RPMI7951 (cell line): ENCODE data around the gene CPTP. TPM values are rescaled to one million over a fixed set of nuclear protein-coding genes. Genes with fewer than 3 reads are reported as not detected.

Experiments
- DNase-seq: peaks from one replicate; pipeline ENCODE4 v3.0.0-alpha.2; 2012; ENCODE audit warnings: low read depth
- total RNA-seq: library from RNA; depleted of rRNA; stranded (reverse); fragments of >200 nt; shearing (Covaris generic); gene quantifications from 2 replicates; pipeline ENCODE4 v1.2.3, GENCODE V29; 2014; rRNA removed

Gene CPTP
- 18.7 and 23.9 TPM in 2 replicates for total RNA-seq

GRCh38 chr1:1324524-1325287 is at the start of gene CPTP, which contains the start of gene INTS11:
TSS of gene CPTP (plus strand) at chr1:1324802. CDS start at chr1:1326911, 2,109 bp downstream.
TSS of gene INTS11 (minus strand) at chr1:1324660. CDS start at chr1:1324608, 52 bp downstream.
- DNase-seq = peak; percentile 86

- DNase-seq = no peak
Measured at GRCh38 chr1:1274931-1275431, 49.6 kb upstream of the CPTP start.

- DNase-seq = no peak
Measured at GRCh38 chr1:1275836-1276235, 48.8 kb upstream of the CPTP start.

- no peak for DNase-seq
Measured at GRCh38 chr1:1278620-1279019, 46.0 kb upstream of the CPTP start.

DNA sequence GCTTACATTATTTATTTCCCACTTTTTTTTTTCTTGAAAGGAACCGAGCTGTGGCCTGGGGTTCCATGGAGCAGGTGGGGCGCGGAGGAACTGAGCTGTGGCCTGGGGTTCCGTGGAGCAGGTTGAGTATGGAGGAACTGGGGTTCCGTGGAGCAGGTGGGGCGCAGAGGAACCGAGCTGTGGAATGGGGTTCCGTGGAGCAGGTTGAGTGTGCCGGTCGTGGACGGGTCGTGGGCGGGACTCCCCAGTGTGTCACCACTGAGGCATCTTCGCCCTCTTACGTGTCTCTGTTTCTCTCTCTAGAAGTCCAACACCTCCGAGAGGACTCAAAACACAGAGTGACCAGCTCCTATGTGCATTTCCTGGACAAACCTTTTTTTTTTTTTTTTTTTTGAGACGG is 45.6 kb upstream of the CPTP start:
- DNase-seq = no peak

- DNase-seq = no peak
Measured at GRCh38 chr1:1280782-1281481, 43.7 kb upstream of the CPTP start.

GRCh38 chr1:1281533-1282321 is 42.9 kb upstream of the CPTP start:
- peak; percentile 72 for DNase-seq

GRCh38 chr1:1282998-1283397 is 41.6 kb upstream of the CPTP start:
- peak; percentile 81 for DNase-seq

GRCh38 chr1:1283821-1284220 is 40.8 kb upstream of the CPTP start:
- DNase-seq = no peak

DNA sequence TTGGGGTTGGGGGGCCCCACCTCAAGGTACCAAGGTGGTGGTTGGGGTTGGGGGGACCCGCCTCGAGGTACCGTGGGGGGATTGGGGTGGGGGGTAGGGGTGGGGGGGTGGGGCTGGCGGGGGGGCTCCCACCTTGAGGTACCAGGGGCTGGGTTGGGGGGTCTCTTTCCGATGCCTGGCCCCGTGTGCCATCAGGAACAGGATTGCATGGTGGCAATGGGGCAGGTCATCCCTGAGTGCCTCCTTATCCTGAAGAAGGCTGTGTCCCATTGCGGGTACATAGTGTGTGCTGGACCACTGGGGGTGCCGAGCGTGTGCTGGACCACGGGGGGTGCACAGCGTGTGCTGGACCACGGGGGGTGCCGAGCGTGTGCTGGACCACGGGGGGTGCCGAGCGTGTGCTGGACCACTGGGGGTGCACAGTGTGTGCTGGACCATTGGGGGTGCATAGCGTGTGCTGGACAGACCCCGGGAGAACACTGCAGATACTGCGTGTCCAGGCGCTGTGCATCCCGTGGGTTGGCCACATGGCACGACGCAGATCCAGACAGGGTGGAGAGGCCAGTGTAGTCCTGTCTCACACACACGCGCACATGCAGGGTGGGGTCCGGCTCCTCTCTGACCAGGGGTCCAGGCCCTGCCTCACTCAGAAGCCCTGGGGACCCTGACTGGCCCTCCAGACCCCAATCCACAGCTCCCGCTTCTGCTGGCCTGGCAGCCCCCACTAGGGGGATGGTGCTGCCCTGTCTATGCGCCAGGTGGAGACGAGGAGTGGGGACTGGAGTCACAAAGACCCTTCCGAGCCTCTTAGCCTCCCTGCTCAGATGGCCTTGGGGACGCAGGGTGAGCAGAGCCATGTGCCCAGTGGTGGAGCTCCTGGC is 40.1 kb upstream of the CPTP start:
- DNase-seq = no peak

DNA sequence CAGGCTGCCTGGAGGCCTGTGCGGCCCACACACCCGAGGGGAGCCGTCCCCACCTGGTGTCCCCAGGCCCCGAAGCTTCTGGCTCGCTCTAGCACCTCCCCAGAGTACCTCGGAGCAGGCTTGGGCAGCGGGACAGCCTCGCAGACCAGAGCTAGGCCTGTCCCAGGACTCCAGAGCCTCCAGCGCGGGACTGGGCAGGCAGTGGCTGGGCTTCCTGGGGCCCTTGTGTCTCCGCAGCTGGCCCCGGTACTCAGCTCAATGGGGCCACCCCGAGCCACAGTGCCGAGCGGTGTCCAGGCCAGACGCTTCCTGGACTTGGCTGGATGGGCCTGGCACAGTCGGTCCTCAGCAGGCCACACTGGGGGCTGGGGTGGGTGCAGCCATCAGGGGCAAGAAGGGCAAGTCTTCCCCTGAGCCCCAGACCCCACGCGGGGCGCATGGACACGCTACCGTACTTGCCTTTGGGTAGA is 39.5 kb upstream of the CPTP start:
- no peak for DNase-seq

DNA sequence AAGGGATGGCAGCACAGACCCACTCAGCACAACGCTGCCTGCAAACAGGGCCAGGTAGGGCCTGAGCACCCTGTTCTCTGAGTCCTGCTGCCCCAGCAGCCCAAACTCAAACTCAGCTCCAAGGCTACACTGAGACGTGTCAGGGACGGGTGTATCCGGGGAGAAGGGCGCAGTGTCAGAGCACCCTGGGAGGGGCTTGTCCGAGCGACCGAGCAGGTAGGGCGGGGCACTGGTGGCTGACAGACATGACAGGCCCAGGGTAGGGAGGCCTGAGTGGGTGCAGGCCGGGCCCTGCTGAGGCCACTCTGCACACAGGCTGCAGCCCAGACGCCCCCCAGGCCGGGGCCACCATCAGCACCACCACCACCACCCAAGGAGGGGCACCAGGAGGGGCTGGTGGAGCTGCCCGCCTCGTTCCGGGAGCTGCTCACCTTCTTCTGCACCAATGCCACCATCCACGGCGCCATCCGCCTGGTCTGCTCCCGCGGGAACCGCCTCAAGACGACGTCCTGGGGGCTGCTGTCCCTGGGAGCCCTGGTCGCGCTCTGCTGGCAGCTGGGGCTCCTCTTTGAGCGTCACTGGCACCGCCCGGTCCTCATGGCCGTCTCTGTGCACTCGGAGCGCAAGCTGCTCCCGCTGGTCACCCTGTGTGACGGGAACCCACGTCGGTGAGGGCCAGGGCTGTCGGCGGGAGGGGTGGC is 38.8 kb upstream of the CPTP start:
- no peak for DNase-seq

DNA sequence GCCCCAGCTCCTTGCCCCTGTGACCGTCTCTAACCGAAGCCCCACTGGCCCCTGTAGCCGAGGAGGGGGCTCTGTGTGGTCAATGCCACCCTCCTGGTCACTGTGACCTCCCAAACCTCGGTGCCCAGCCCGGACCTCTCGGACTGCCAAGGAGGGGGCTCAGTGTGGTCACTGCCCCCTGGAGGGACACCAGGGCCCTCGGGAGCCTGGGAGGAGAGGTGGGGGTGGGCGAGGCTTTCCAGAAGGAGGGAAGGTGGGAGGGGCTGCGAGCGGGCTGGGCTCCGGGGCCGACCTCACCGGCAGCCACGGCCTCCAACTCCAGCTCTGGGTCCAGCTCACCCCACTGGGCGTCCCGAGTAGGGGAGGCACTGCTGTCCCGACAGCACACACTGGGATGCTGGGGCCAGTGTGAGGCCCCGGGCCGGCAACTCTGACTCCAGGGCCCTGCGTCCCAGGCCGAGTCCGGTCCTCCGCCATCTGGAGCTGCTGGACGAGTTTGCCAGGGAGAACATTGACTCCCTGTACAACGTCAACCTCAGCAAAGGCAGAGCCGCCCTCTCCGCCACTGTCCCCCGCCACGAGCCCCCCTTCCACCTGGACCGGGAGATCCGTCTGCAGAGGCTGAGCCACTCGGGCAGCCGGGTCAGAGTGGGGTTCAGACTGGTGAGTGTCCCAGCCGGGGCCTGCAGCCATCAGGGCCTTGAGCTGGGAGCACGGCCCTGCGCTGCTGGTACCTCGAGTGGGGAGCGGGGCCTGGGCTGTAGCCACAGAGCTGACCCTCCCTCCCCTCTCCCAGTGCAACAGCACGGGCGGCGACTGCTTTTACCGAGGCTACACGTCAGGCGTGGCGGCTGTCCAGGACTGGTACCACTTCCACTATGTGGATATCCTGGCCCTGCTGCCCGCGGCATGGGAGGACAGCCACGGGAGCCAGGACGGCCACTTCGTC is 38.0 kb upstream of the CPTP start:
- DNase-seq = no peak

GRCh38 chr1:1287288-1288110 is 37.1 kb upstream of the CPTP start:
- no peak for DNase-seq

- DNase-seq = peak; percentile 49
Measured at GRCh38 chr1:1290238-1290731, 34.3 kb upstream of the CPTP start.

DNA sequence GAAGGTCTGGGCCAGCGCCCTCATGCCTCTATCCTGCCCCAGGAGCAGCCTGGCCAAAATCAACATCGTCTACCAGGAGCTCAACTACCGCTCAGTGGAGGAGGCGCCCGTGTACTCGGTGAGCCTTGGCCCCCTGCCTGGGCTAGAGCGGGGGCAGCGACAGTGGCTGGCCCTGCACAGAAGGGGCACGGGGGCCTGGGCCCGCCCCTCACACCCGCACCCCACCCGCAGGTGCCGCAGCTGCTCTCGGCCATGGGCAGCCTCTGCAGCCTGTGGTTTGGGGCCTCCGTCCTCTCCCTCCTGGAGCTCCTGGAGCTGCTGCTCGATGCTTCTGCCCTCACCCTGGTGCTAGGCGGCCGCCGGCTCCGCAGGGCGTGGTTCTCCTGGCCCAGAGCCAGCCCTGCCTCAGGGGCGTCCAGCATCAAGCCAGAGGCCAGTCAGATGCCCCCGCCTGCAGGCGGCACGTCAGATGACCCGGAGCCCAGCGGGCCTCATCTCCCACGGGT is 33.5 kb upstream of the CPTP start:
- DNase-seq = peak; percentile 53

DNA sequence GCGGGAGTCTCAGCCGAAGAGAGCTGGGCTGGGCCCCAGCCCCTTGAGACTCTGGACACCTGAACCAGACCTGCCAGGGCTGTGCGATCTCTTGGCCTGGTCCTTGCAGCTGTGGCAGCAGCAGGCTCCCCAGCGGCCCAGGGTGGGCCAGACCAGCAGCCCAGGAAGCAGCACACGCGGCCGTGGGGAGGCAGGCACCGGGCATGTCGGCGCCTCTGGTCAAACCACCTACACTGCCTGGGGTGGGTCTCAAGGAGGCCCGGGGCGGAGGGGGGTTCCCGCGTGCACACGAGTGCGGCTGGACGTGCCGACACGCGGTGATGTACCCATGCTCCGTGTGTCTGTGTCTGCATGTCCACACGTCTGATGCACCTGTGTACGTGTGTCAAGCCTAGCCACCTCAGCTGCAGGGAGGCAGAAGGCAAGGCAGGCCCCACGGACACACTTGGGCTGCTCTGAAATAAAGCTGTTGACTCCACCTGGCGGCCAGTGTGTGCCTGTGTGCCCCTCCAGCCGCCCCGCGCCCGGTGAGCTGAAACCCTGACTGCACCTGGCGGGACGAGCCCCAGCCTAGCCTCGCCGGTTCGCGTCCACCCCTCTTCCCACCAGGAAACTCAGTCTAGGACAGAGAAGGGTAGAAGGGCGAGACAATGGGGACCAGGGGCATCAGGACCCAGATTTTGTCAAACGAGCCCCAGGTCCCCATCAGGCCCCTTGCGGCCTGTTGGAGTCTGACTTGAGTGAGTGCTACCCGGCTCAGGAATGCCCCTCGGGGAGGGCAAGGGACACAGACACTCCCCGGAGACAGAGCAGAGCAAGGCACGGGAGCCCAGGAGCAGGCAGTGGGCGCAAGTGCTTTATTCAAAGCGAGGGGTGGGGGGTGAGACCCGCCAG is 32.8 kb upstream of the CPTP start:
- peak; percentile 61 for DNase-seq
